HepG2 (cell line): ENCODE results near the gene ENDOU.

Experiments
- CEBPG ChIP-seq: IDR thresholded peaks from 2 replicates; pipeline ENCODE4 v1.6.1; 2016
- CTCF ChIP-seq: sonication (generic); formaldehyde crosslinking; IDR thresholded peaks from 2 replicates; pipeline ENCODE4 v1.5.0; 2020; ENCODE audit warnings: mild to moderate bottlenecking, missing genetic modification reagents, moderate library complexity
- FOSL2 ChIP-seq: sonication (generic); formaldehyde crosslinking; IDR thresholded peaks from 2 replicates; pipeline ENCODE4 v1.4.0; 2020; ENCODE audit warnings: missing genetic modification reagents
- HNRNPH1 ChIP-seq: fragments of 200-400 bp; formaldehyde crosslinking; optimal IDR thresholded peaks from 2 replicates; pipeline ENCODE3; 2017; ENCODE audit warnings: mild to moderate bottlenecking, low read depth, low read length
- POLR2A ChIP-seq, 2 experiments: IDR thresholded peaks; 2 replicates each; pipeline ENCODE4 v1.6.1; 2011; ENCODE audit warnings: low read depth in 2 of 2, low read length in 2 of 2, mild to moderate bottlenecking in 1 of 2, moderate library complexity in 1 of 2; ENCODE audit not compliant: insufficient read depth in 1 of 2
- SP5 ChIP-seq: IDR thresholded peaks from 2 replicates; pipeline ENCODE4 v1.6.1; 2016; ENCODE audit warnings: low read depth, borderline replicate concordance
- TCF7 ChIP-seq: sonication (generic); IDR thresholded peaks from 2 replicates; pipeline ENCODE4 v1.6.1; 2016; ENCODE audit warnings: antibody characterized with exemption, low read depth
- TP53 ChIP-seq: sonication (generic); formaldehyde crosslinking; conservative IDR thresholded peaks from 2 replicates; pipeline ENCODE4 v1.4.0; 2020; ENCODE audit warnings: missing genetic modification reagents
- TF ChIP-seq, protein P1 (sequence below): sonication (generic); formaldehyde crosslinking; conservative IDR thresholded peaks from 2 replicates; pipeline ENCODE4 v1.4.0; 2020; ENCODE audit warnings: mild to moderate bottlenecking, missing genetic modification reagents, moderate library complexity

GRCh38 chr12:47721431-47721973 is 3.8 kb downstream of the ENDOU start:
- no peak for TF ChIP-seq TP53 (CRISPR knock-in tag)
- no peak for TF ChIP-seq CEBPG (CRISPR knock-in tag)
- TF ChIP-seq CTCF: no peak
- TF ChIP-seq SP5 (CRISPR knock-in tag): no peak
- TF ChIP-seq HNRNPH1: no peak
- TF ChIP-seq TCF7: no peak
- TF ChIP-seq, protein P1, sequence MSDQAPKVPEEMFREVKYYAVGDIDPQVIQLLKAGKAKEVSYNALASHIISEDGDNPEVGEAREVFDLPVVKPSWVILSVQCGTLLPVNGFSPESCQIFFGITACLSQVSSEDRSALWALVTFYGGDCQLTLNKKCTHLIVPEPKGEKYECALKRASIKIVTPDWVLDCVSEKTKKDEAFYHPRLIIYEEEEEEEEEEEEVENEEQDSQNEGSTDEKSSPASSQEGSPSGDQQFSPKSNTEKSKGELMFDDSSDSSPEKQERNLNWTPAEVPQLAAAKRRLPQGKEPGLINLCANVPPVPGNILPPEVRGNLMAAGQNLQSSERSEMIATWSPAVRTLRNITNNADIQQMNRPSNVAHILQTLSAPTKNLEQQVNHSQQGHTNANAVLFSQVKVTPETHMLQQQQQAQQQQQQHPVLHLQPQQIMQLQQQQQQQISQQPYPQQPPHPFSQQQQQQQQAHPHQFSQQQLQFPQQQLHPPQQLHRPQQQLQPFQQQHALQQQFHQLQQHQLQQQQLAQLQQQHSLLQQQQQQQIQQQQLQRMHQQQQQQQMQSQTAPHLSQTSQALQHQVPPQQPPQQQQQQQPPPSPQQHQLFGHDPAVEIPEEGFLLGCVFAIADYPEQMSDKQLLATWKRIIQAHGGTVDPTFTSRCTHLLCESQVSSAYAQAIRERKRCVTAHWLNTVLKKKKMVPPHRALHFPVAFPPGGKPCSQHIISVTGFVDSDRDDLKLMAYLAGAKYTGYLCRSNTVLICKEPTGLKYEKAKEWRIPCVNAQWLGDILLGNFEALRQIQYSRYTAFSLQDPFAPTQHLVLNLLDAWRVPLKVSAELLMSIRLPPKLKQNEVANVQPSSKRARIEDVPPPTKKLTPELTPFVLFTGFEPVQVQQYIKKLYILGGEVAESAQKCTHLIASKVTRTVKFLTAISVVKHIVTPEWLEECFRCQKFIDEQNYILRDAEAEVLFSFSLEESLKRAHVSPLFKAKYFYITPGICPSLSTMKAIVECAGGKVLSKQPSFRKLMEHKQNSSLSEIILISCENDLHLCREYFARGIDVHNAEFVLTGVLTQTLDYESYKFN (CRISPR knock-in tag): no peak
- TF ChIP-seq FOSL2 (CRISPR knock-in tag): no peak
- TF ChIP-seq POLR2A (IDR thresholded peaks at IDR 0.05; ENCODE audit: insufficient read depth in 1 of 2, low read depth in 2 of 2, low read length in 2 of 2): no peak
